Stimulated activated CD4-positive, alpha-beta T cell treated with anti-CD3 and anti-CD28 coated beads, Interleukin-4, amount 100 ng/mL, for 4 hours (primary cell): ENCODE data around the gene FA2H.
A peak's percentile ranks its signal among the peaks of the same experiment; 100 is the strongest.

Experiments used
- DNase-seq, 2 experiments: peaks; one replicate each; pipeline ENCODE4 v3.0.0-alpha.2; 2020

FA2H gene

DNA sequence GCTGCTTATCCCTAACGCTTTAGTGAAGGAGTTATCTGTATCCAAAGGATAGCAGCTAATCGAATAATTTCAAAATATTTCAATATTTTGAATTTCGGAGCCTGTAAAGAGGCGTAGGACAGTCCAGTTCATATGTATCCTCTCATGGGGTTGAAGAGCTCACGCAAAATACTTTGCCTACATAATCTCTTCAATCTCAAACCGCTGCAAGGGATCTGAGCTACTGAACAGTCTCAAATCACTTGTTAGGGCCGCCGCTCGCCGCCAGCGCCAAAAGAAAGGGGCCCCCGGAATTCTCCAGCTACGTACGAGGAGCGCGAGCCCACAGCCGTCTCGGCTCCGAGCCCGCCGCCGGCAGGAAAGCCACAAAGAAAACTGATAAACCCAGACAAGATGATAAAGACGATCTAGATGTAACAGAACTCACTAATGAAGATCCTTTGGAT lies 107.3 kb downstream of the FA2H start:
- DNase-seq: peak in 1 of 2 experiments; percentile 14

- peak; percentile 86 to 98 for DNase-seq
These were observed 108.0 kb downstream of the FA2H start, which contains the start of gene RFWD3 for GRCh38 chr16:74666425-74667254. TSS of gene RFWD3 (minus strand) at chr16:74666877. CDS start at chr16:74661449, 5,428 bp downstream.

GRCh38 chr16:74666010-74666421 lies 108.6 kb downstream of the FA2H start:
- DNase-seq: no peak
